ENCODE results near the gene ATAD5. TPM values are rescaled to one million over a fixed set of nuclear protein-coding genes. Genes with fewer than 3 reads are reported as not detected.

ATAD5 gene
- total and polyA plus RNA-seq, 2 of the 13 experiments (the other 11 are each of a cell fraction or from before 2014, with no cell fraction given) = 1.8 to 10.7 TPM

DNA sequence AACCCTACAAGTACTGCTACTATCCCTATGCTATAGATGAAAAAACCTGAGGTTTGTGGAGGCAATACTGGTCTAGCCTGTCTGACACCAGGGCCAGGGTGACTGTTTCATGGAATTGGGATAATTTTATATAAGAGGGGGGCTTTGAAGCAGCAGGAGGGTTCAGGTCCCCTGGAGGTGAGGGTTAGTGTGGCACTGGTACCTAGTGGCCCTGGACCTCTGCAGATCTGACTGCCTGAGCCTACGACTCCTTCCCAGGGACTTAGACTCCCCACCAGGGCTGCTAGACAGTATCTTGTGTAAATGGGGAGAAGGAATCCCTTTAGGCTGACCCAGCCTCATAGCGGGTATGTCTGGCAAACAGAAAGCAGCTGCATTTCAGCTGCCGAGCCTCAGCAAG, 96.8 kb downstream of the ATAD5 start:
- H3K27me3 ChIP-seq (ENCODE audit: control insufficient read depth in 1 of 2, insufficient read depth in 2 of 2, low read length in 2 of 2) = no peaks in the 10 kb centered on the region
- H3K4me3 ChIP-seq (replicated peaks in 1 of 3; ENCODE audit: insufficient read depth in 1 of 3, low read depth in 2 of 3, low read length in 3 of 3) = no peak overlapping the region
- no TSS peak for BruUV-seq (replicated peaks)
- peaks cover 19% of the 10 kb centered on the region for H3K4me1 ChIP-seq (ENCODE audit: insufficient read depth, low read length)
- TF ChIP-seq, protein P1, sequence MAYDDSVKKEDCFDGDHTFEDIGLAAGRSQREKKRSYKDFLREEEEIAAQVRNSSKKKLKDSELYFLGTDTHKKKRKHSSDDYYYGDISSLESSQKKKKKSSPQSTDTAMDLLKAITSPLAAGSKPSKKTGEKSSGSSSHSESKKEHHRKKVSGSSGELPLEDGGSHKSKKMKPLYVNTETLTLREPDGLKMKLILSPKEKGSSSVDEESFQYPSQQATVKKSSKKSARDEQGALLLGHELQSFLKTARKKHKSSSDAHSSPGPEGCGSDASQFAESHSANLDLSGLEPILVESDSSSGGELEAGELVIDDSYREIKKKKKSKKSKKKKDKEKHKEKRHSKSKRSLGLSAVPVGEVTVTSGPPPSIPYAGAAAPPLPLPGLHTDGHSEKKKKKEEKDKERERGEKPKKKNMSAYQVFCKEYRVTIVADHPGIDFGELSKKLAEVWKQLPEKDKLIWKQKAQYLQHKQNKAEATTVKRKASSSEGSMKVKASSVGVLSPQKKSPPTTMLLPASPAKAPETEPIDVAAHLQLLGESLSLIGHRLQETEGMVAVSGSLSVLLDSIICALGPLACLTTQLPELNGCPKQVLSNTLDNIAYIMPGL (CRISPR knock-in tag; IDR thresholded peaks at IDR 0.05; ENCODE audit: borderline replicate concordance in 1 of 2, low read depth in 1 of 2) = 0 out of 4 replicates have a peak, but pooled peaks of 1 of the 2 experiments have one; percentile 35
- TF ChIP-seq, protein P2, sequence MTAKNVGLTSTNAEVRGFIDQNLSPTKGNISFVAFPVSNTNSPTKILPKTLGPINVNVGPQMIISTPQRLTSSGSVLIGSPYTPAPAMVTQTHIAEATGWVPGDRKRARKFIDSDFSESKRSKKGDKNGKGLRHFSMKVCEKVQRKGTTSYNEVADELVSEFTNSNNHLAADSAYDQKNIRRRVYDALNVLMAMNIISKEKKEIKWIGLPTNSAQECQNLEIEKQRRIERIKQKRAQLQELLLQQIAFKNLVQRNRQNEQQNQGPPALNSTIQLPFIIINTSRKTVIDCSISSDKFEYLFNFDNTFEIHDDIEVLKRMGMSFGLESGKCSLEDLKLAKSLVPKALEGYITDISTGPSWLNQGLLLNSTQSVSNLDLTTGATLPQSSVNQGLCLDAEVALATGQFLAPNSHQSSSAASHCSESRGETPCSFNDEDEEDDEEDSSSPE (CRISPR knock-in tag; IDR thresholded peaks at IDR 0.05) = no peak
- POLR2A ChIA-PET = no interaction called here
- 0 out of 2 replicates have a peak overlapping the region, but pooled peaks have one; percentile 31 for H3K4me2 ChIP-seq (ENCODE audit: low read depth, low read length)
- intact Hi-C loops (cut with micrococcal nuclease; ENCODE audit: unreplicated experiment) = no loop called here
- DNase-seq (ENCODE audit: low spot score) (no peak), ATAC-seq (peak; percentile 52), FAIRE-seq (no peak)
- no peaks in the 10 kb centered on the region for H3K36me3 ChIP-seq (replicated peaks in 1 of 2; ENCODE audit: control insufficient read depth in 1 of 2, insufficient read depth in 2 of 2, low read length in 2 of 2)
- H4K20me1 ChIP-seq (ENCODE audit: insufficient read depth, low read length) = no peaks in the 10 kb centered on the region
- 83% methylated on average over 1 of the region's 3 CpGs for WGBS (ENCODE audit: low lambda C conversion rate)
- H3K9ac ChIP-seq (ENCODE audit: insufficient read depth, low read depth, low read length) = no peak overlapping the region
- H3K27ac ChIP-seq (ENCODE audit: extremely low read length, insufficient read depth, low read length) = no peak overlapping the region
- no peak overlapping the region for H2AFZ ChIP-seq (ENCODE audit: low read length)
- H3K9me3 ChIP-seq (ENCODE audit: low read length) = no peaks in the 10 kb centered on the region
- in situ Hi-C loops (cut with HindIII; ENCODE audit: extremely low pct_ligation_motif_present, low pct_unique_long_range_greater_than_20kb) = no loop called here
- H3K79me2 ChIP-seq (ENCODE audit: insufficient read depth, low read length) = no peaks in the 10 kb centered on the region
- CTCF ChIA-PET (ENCODE audit: low intra/inter-chr PET ratio, low total read pairs) = no interaction called here

DNA sequence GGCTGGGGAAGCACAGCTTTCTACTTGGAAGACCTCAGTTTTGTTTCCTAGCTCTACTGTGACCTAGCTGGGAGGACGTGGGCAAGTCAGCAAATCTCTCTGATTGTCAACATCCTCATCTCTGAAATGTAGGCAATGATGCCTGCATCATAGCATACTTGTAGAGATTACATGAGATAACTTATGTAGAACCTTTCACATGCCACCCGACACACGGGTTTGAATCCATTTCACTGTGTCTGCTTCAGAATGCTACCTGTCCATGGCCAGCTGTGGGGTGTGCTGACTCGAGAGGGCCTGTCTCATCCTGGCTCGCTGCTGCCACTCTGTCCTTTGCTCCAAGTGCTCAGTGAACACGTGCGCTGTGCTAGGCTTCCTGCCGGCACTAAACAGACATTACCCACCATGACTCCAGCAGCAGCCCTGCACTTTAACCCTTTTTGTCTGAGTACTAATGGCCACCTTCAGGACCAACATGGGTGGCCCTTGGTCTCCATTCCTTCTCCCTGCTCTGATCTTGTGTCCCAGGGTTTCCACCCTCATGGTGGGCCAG, 97.4 kb downstream of the ATAD5 start:
- intact Hi-C loops (cut with micrococcal nuclease; ENCODE audit: unreplicated experiment) (no loop called here), in situ Hi-C loops (cut with HindIII; ENCODE audit: extremely low pct_ligation_motif_present, low pct_unique_long_range_greater_than_20kb) (no loop called here)
- Histone ChIP-seq H3K4me3 (replicated peaks in 1 of 3; ENCODE audit: insufficient read depth in 1 of 3, low read depth in 2 of 3, low read length in 3 of 3) (peak overlapping the region in 1 of 3 experiments; percentile 5; a peak in 2 of 6 replicates), H3K9me3 (ENCODE audit: low read length) (no peaks in the 10 kb centered on the region), H3K4me1 (ENCODE audit: insufficient read depth, low read length) (peaks cover 16% of the 10 kb centered on the region), H3K27me3 (ENCODE audit: control insufficient read depth in 1 of 2, insufficient read depth in 2 of 2, low read length in 2 of 2) (no peaks in the 10 kb centered on the region), H3K9ac (ENCODE audit: insufficient read depth, low read depth, low read length) (no peak overlapping the region; the same call in 1 of the 2 replicates), H3K79me2 (ENCODE audit: insufficient read depth, low read length) (no peaks in the 10 kb centered on the region), H3K27ac (ENCODE audit: extremely low read length, insufficient read depth, low read length) (no peak overlapping the region), H3K36me3 (replicated peaks in 1 of 2; ENCODE audit: control insufficient read depth in 1 of 2, insufficient read depth in 2 of 2, low read length in 2 of 2) (no peaks in the 10 kb centered on the region), H3K4me2 (ENCODE audit: low read depth, low read length) (peak overlapping the region; percentile 31), H2AFZ (ENCODE audit: low read length) (no peak overlapping the region), H4K20me1 (ENCODE audit: insufficient read depth, low read length) (no peaks in the 10 kb centered on the region)
- POLR2A ChIA-PET = no interaction called here
- peak; percentile 61 for FAIRE-seq
- CTCF ChIA-PET (ENCODE audit: low intra/inter-chr PET ratio, low total read pairs) = no interaction called here
- ATAC-seq = peak; percentile 90
- WGBS (ENCODE audit: low lambda C conversion rate) = 30% methylated on average over 6 of the region's 8 CpGs
- no TSS peak for BruUV-seq (replicated peaks)
- DNase-seq (ENCODE audit: low spot score) = no peak
- no peak for TF ChIP-seq MBNL3 (CRISPR knock-in tag; conservative IDR thresholded peaks at IDR 0.05)
- no peak for TF ChIP-seq CC2D1A (CRISPR knock-in tag; IDR thresholded peaks at IDR 0.05)
- TF ChIP-seq, protein P3, sequence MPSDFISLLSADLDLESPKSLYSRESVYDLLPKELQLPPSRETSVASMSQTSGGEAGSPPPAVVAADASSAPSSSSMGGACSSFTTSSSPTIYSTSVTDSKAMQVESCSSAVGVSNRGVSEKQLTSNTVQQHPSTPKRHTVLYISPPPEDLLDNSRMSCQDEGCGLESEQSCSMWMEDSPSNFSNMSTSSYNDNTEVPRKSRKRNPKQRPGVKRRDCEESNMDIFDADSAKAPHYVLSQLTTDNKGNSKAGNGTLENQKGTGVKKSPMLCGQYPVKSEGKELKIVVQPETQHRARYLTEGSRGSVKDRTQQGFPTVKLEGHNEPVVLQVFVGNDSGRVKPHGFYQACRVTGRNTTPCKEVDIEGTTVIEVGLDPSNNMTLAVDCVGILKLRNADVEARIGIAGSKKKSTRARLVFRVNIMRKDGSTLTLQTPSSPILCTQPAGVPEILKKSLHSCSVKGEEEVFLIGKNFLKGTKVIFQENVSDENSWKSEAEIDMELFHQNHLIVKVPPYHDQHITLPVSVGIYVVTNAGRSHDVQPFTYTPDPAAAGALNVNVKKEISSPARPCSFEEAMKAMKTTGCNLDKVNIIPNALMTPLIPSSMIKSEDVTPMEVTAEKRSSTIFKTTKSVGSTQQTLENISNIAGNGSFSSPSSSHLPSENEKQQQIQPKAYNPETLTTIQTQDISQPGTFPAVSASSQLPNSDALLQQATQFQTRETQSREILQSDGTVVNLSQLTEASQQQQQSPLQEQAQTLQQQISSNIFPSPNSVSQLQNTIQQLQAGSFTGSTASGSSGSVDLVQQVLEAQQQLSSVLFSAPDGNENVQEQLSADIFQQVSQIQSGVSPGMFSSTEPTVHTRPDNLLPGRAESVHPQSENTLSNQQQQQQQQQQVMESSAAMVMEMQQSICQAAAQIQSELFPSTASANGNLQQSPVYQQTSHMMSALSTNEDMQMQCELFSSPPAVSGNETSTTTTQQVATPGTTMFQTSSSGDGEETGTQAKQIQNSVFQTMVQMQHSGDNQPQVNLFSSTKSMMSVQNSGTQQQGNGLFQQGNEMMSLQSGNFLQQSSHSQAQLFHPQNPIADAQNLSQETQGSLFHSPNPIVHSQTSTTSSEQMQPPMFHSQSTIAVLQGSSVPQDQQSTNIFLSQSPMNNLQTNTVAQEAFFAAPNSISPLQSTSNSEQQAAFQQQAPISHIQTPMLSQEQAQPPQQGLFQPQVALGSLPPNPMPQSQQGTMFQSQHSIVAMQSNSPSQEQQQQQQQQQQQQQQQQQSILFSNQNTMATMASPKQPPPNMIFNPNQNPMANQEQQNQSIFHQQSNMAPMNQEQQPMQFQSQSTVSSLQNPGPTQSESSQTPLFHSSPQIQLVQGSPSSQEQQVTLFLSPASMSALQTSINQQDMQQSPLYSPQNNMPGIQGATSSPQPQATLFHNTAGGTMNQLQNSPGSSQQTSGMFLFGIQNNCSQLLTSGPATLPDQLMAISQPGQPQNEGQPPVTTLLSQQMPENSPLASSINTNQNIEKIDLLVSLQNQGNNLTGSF (CRISPR knock-in tag; IDR thresholded peaks at IDR 0.05) = no peak
- TF ChIP-seq RBFOX2 (IDR thresholded peaks at IDR 0.05; ENCODE audit: low read depth, low read length) = no peak
- no peak for TF ChIP-seq HOXA5 (CRISPR knock-in tag; IDR thresholded peaks at IDR 0.05)
- peak; percentile 55; the same call in 1 of the 2 replicates for TF ChIP-seq BORCS8-MEF2B (CRISPR knock-in tag; IDR thresholded peaks at IDR 0.05)
- TF ChIP-seq FOXA3 (CRISPR knock-in tag; IDR thresholded peaks at IDR 0.05) = 0 out of 2 replicates have a peak, but pooled peaks have one; percentile 10

Data from HepG2 (cell line).